HEK293 (cell line): ENCODE results near the gene CTR9.
A peak's percentile ranks its signal among the peaks of the same experiment; 100 is the strongest.

Experiments
- CTCF ChIA-PET: fragments of 350-600 bp; formaldehyde crosslinking; extraction: SDS; loops from one replicate; lab custom pipeline; 2021; ENCODE audit warnings: antibody characterized with exemption; lab: Yijun Ruan, JAX
- POLR2A ChIA-PET: fragments of 300-600 bp; formaldehyde crosslinking; extraction: SDS; loops from one replicate; lab custom pipeline; 2020; ENCODE audit warnings: antibody characterized with exemption, inconsistent platforms; lab: Yijun Ruan, JAX
- H3K27ac ChIP-seq: fragments of 200-500 bp; sonication (Bioruptor generic); 2 replicates; pipeline ENCODE4 v1.5.1; 2014; ENCODE audit warnings: low read depth, low read length, control low read depth, inconsistent platforms; ENCODE audit errors: extremely low read depth
- H3K36me3 ChIP-seq, 2 experiments: fragments of 200-500 bp in 1 of 2; sonication (Bioruptor generic) in 1 of 2; 1 replicate in 1 of 2; 2 replicates in 1 of 2; pipeline ENCODE4 v1.5.1; 2014 to 2017; ENCODE audit warnings: inconsistent platforms in 2 of 2, low read length in 2 of 2; ENCODE audit not compliant: control insufficient read depth in 2 of 2, insufficient read depth in 1 of 2
- H3K4me1 ChIP-seq: fragments of 200-500 bp; sonication (Bioruptor generic); 2 replicates; pipeline ENCODE4 v1.5.1; 2014; ENCODE audit warnings: mild to moderate bottlenecking, low read length, inconsistent platforms; ENCODE audit not compliant: control insufficient read depth, insufficient read depth
- H3K4me3 ChIP-seq: 2 replicates; pipeline ENCODE4 v1.5.1; 2011; ENCODE audit warnings: low read depth, mild to moderate bottlenecking, control low read depth, low read length, moderate library complexity
- H3K9me3 ChIP-seq: fragments of 200-500 bp; sonication (Bioruptor generic); 2 replicates; pipeline ENCODE4 v1.5.1; 2014; ENCODE audit warnings: low read depth, low read length, inconsistent platforms; ENCODE audit not compliant: control insufficient read depth, insufficient read depth
- GLI4 ChIP-seq: fragments of 450-650 bp; formaldehyde crosslinking; IDR thresholded peaks from 2 replicates; pipeline ENCODE4 v1.5.1; 2016; ENCODE audit warnings: missing biosample characterization, missing genetic modification characterization
- REST ChIP-seq: fragments of 450-650 bp; formaldehyde crosslinking; IDR thresholded peaks from 2 replicates; pipeline ENCODE4 v1.5.1; 2016; ENCODE audit warnings: missing biosample characterization, missing genetic modification characterization
- SP7 ChIP-seq: fragments of 450-650 bp; formaldehyde crosslinking; IDR thresholded peaks from 2 replicates; pipeline ENCODE4 v1.5.1; 2016; ENCODE audit warnings: missing biosample characterization, missing genetic modification characterization
- ZBTB8A ChIP-seq: fragments of 450-650 bp; formaldehyde crosslinking; IDR thresholded peaks from 2 replicates; pipeline ENCODE4 v1.5.1; 2016; ENCODE audit warnings: missing biosample characterization, missing genetic modification characterization
- ZFP37 ChIP-seq: fragments of 450-650 bp; formaldehyde crosslinking; IDR thresholded peaks from 2 replicates; pipeline ENCODE4 v1.5.1; 2016; ENCODE audit warnings: missing biosample characterization, missing genetic modification characterization
- ZFP69B ChIP-seq: fragments of 450-650 bp; formaldehyde crosslinking; IDR thresholded peaks from 2 replicates; pipeline ENCODE4 v1.5.1; 2016; ENCODE audit warnings: missing biosample characterization, missing genetic modification characterization
- ZIC2 ChIP-seq: fragments of 450-650 bp; formaldehyde crosslinking; IDR thresholded peaks from 2 replicates; pipeline ENCODE4 v1.5.1; 2016; ENCODE audit warnings: missing biosample characterization, missing genetic modification characterization
- ZNF121 ChIP-seq: fragments of 450-650 bp; formaldehyde crosslinking; IDR thresholded peaks from 2 replicates; pipeline ENCODE4 v1.5.1; 2016; ENCODE audit warnings: missing biosample characterization, missing genetic modification characterization
- ZNF214 ChIP-seq: fragments of 450-650 bp; formaldehyde crosslinking; IDR thresholded peaks from 2 replicates; pipeline ENCODE4 v1.5.1; 2017; ENCODE audit warnings: missing biosample characterization, mild to moderate bottlenecking, missing genetic modification characterization, borderline replicate concordance
- ZNF221 ChIP-seq: fragments of 450-650 bp; formaldehyde crosslinking; IDR thresholded peaks from 2 replicates; pipeline ENCODE4 v1.5.1; 2017; ENCODE audit warnings: missing biosample characterization, missing genetic modification characterization, borderline replicate concordance
- ZNF530 ChIP-seq: fragments of 450-650 bp; formaldehyde crosslinking; IDR thresholded peaks from 2 replicates; pipeline ENCODE4 v1.5.1; 2016; ENCODE audit warnings: low read depth, missing biosample characterization, missing genetic modification characterization
- ZNF747 ChIP-seq: fragments of 450-650 bp; formaldehyde crosslinking; IDR thresholded peaks from 2 replicates; pipeline ENCODE4 v1.5.1; 2016; ENCODE audit warnings: missing biosample characterization, missing genetic modification characterization
- ZNF76 ChIP-seq: fragments of 450-650 bp; formaldehyde crosslinking; IDR thresholded peaks from 2 replicates; pipeline ENCODE4; 2016; ENCODE audit warnings: low read depth, missing biosample characterization, missing genetic modification characterization, borderline replicate concordance
- ZSCAN18 ChIP-seq: fragments of 450-650 bp; formaldehyde crosslinking; IDR thresholded peaks from 2 replicates; pipeline ENCODE4 v1.5.1; 2016; ENCODE audit warnings: missing biosample characterization, missing genetic modification characterization
- ZSCAN30 ChIP-seq: fragments of 450-650 bp; IDR thresholded peaks from 2 replicates; pipeline ENCODE4 v1.5.1; 2018; ENCODE audit warnings: missing biosample characterization, mild to moderate bottlenecking, missing genetic modification characterization, moderate library complexity
- TF ChIP-seq, protein P1 (sequence below): fragments of 450-650 bp; formaldehyde crosslinking; IDR thresholded peaks from 2 replicates; pipeline ENCODE4 v1.5.1; 2016; ENCODE audit warnings: missing biosample characterization, missing genetic modification characterization

CTR9 gene

GRCh38 chr11:10805741-10806140 is 54.7 kb downstream of the CTR9 start:
- CTCF ChIA-PET = interaction anchor here (1.1 kb wide), 1 partner anchor 13 kb away, joined by 10 read pairs; no protein-coding TSS in a partner anchor
- no peaks in the 10 kb centered on the region for H3K4me1 ChIP-seq

GRCh38 chr11:10806206-10806605 is 55.2 kb downstream of the CTR9 start:
- POLR2A ChIA-PET = interaction anchor here (0.6 to 1.2 kb wide), 3 partner anchors 10 to 125 kb away, joined by 3 read pairs; no protein-coding TSS in a partner anchor
- CTCF ChIA-PET = interaction anchor here (1.1 kb wide), 1 partner anchor 14 kb away, joined by 10 read pairs; no protein-coding TSS in a partner anchor
- TF ChIP-seq ZNF747 (tag by site-specific recombination) (no peak), ZNF121 (tag by site-specific recombination) (0 out of 2 replicates have a peak, but pooled peaks have one; percentile 43)
- TF ChIP-seq, all 188 proteins: peak for 1
- Histone ChIP-seq H3K36me3 (peaks cover 12 to 66% of the 10 kb centered on the region in 2 experiments), H3K4me1 (no peaks in the 10 kb centered on the region), H3K4me3 (no peak overlapping the region), H3K27ac (no peak overlapping the region), H3K9me3 (no peaks in the 10 kb centered on the region)

More at GRCh38 chr11:10805741-10806140, 54.7 kb downstream of the CTR9 start:
- no peak for TF ChIP-seq ZNF221 (tag by site-specific recombination)
- TF ChIP-seq ZIC2 = no peak
- TF ChIP-seq, protein P1, sequence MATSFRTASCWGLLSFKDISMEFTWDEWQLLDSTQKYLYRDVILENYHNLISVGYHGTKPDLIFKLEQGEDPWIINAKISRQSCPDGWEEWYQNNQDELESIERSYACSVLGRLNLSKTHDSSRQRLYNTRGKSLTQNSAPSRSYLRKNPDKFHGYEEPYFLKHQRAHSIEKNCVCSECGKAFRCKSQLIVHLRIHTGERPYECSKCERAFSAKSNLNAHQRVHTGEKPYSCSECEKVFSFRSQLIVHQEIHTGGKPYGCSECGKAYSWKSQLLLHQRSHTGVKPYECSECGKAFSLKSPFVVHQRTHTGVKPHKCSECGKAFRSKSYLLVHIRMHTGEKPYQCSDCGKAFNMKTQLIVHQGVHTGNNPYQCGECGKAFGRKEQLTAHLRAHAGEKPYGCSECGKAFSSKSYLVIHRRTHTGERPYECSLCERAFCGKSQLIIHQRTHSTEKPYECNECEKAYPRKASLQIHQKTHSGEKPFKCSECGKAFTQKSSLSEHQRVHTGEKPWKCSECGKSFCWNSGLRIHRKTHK (tag by site-specific recombination) = no peak
- no peak for TF ChIP-seq ZSCAN30 (tag by site-specific recombination)
- no peak for TF ChIP-seq SP7
- TF ChIP-seq ZSCAN18 (tag by site-specific recombination) = no peak
- TF ChIP-seq ZNF76 = no peak
- TF ChIP-seq REST (tag by site-specific recombination) = no peak
- TF ChIP-seq GLI4 (tag by site-specific recombination) = no peak
- no peak for TF ChIP-seq ZFP69B
- no peak for TF ChIP-seq ZNF530 (tag by site-specific recombination)
- no peak for TF ChIP-seq ZNF214
- no peak for TF ChIP-seq ZFP37 (tag by site-specific recombination)
- no peak for TF ChIP-seq ZBTB8A
- TF ChIP-seq, all 188 proteins: peak for 0
- no peaks in the 10 kb centered on the region for H3K9me3 ChIP-seq
- no peak overlapping the region for H3K27ac ChIP-seq
- no peak overlapping the region for H3K4me3 ChIP-seq
- H3K36me3 ChIP-seq = peaks cover 15 to 70% of the 10 kb centered on the region in 2 experiments
- POLR2A ChIA-PET = interaction anchor here (1.2 to 1.6 kb wide), 2 partner anchors 48 to 52 kb away, joined by 3 to 4 read pairs; partner anchors contain the start of gene ZBED5
